ENCODE results near the gene GGCT.

DNA sequence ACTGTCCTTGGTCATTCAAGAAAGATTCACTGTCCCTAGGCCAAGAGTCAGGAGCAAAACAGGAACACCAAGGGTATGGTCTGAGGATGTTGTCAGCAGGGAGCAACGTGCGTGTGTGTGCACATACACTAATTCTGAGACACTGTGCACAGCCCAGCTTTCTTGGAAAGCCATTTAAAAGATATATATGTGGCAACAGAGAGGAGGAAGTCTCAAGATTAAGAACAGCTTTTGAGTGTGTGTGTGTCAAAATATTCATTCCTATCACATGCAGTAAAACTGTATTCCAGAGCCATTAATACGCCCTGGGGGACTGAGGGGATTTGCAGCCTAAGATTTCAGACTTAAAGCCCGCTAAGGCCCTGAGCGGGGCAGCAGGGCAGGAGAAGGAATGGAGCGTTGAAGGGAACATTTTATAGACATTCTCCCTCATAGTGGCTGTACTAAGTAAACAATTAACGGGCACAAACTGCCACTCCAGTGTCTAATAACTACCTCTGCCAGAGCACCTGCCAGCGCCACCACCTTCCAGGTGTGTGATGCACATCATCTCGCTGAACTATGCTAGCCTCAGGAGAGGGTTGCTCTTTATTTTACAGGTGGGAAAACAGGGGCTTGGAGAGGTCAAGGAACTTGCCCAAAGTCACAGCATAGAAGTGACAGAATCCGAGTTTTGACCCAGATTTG is 28.0 kb downstream of the GGCT start:
- TF ChIP-seq REST (tag by site-specific recombination; IDR thresholded peaks at IDR 0.05) (no peak), ZNF626 (tag by site-specific recombination; IDR thresholded peaks at IDR 0.05) (no peak), SCRT1 (tag by site-specific recombination; IDR thresholded peaks at IDR 0.05; ENCODE audit: borderline replicate concordance) (no peak), ZNF404 (tag by site-specific recombination; IDR thresholded peaks at IDR 0.05) (no peak), ZNF132 (tag by site-specific recombination; IDR thresholded peaks at IDR 0.05; ENCODE audit: borderline replicate concordance) (no peak), TCF7L2 (IDR thresholded peaks at IDR 0.05; ENCODE audit: borderline replicate concordance, low read depth, low read length) (no peak)
- TF ChIP-seq, protein P1, sequence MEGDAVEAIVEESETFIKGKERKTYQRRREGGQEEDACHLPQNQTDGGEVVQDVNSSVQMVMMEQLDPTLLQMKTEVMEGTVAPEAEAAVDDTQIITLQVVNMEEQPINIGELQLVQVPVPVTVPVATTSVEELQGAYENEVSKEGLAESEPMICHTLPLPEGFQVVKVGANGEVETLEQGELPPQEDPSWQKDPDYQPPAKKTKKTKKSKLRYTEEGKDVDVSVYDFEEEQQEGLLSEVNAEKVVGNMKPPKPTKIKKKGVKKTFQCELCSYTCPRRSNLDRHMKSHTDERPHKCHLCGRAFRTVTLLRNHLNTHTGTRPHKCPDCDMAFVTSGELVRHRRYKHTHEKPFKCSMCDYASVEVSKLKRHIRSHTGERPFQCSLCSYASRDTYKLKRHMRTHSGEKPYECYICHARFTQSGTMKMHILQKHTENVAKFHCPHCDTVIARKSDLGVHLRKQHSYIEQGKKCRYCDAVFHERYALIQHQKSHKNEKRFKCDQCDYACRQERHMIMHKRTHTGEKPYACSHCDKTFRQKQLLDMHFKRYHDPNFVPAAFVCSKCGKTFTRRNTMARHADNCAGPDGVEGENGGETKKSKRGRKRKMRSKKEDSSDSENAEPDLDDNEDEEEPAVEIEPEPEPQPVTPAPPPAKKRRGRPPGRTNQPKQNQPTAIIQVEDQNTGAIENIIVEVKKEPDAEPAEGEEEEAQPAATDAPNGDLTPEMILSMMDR (tag by site-specific recombination; IDR thresholded peaks at IDR 0.05), result no peak
- TF ChIP-seq, protein P2, sequence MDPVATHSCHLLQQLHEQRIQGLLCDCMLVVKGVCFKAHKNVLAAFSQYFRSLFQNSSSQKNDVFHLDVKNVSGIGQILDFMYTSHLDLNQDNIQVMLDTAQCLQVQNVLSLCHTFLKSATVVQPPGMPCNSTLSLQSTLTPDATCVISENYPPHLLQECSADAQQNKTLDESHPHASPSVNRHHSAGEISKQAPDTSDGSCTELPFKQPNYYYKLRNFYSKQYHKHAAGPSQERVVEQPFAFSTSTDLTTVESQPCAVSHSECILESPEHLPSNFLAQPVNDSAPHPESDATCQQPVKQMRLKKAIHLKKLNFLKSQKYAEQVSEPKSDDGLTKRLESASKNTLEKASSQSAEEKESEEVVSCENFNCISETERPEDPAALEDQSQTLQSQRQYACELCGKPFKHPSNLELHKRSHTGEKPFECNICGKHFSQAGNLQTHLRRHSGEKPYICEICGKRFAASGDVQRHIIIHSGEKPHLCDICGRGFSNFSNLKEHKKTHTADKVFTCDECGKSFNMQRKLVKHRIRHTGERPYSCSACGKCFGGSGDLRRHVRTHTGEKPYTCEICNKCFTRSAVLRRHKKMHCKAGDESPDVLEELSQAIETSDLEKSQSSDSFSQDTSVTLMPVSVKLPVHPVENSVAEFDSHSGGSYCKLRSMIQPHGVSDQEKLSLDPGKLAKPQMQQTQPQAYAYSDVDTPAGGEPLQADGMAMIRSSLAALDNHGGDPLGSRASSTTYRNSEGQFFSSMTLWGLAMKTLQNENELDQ (tag by site-specific recombination; IDR thresholded peaks at IDR 0.05; ENCODE audit: low read depth), result no peak
- TF ChIP-seq, protein P3, sequence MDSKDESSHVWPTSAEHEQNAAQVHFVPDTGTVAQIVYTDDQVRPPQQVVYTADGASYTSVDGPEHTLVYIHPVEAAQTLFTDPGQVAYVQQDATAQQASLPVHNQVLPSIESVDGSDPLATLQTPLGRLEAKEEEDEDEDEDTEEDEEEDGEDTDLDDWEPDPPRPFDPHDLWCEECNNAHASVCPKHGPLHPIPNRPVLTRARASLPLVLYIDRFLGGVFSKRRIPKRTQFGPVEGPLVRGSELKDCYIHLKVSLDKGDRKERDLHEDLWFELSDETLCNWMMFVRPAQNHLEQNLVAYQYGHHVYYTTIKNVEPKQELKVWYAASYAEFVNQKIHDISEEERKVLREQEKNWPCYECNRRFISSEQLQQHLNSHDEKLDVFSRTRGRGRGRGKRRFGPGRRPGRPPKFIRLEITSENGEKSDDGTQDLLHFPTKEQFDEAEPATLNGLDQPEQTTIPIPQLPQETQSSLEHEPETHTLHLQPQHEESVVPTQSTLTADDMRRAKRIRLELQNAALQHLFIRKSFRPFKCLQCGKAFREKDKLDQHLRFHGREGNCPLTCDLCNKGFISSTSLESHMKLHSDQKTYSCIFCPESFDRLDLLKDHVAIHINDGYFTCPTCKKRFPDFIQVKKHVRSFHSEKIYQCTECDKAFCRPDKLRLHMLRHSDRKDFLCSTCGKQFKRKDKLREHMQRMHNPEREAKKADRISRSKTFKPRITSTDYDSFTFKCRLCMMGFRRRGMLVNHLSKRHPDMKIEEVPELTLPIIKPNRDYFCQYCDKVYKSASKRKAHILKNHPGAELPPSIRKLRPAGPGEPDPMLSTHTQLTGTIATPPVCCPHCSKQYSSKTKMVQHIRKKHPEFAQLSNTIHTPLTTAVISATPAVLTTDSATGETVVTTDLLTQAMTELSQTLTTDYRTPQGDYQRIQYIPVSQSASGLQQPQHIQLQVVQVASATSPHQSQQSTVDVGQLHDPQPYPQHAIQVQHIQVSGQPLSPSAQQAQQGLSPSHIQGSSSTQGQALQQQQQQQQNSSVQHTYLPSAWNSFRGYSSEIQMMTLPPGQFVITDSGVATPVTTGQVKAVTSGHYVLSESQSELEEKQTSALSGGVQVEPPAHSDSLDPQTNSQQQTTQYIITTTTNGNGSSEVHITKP (tag by site-specific recombination; IDR thresholded peaks at IDR 0.05), result no peak
- TF ChIP-seq, protein P4, sequence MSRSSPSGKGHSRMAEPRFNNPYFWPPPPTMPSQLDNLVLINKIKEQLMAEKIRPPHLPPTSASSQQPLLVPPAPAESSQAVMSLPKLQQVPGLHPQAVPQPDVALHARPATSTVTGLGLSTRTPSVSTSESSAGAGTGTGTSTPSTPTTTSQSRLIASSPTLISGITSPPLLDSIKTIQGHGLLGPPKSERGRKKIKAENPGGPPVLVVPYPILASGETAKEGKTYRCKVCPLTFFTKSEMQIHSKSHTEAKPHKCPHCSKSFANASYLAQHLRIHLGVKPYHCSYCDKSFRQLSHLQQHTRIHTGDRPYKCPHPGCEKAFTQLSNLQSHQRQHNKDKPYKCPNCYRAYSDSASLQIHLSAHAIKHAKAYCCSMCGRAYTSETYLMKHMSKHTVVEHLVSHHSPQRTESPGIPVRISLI (tag by site-specific recombination; IDR thresholded peaks at IDR 0.05), result no peak
